Gastrocnemius medialis (tissue), 4 donors: ENCODE measurements around the gene ANKRD30B.
"Not testable (repeated sequence)": the region's sequence is repeated elsewhere in the genome, so short reads cannot be mapped to it uniquely, and the experiment has no call there.

Experiments
- POLR2A ChIP-seq, 2 donors: fragments of 450-650 bp; IDR thresholded peaks; one replicate each; pipeline ENCODE4 v1.6.1; 2017; ENCODE audit warnings: antibody characterized with exemption in 2 of 2, mild to moderate bottlenecking in 2 of 2, moderate library complexity in 2 of 2
- TF ChIP-seq, protein P1 (sequence below), 5 experiments: fragments of 450-650 bp in 3 of 5; fragments of 200-600 bp in 2 of 5; sonication (generic) in 2 of 5; IDR thresholded peaks in 4 of 5; conservative IDR thresholded peaks in 1 of 5; 1 replicate in 4 of 5; 2 replicates in 1 of 5; pipeline ENCODE4 v1.5.1; 2016 to 2019; ENCODE audit warnings: antibody characterized with exemption in 5 of 5, mild to moderate bottlenecking in 3 of 5, moderate library complexity in 3 of 5

DNA sequence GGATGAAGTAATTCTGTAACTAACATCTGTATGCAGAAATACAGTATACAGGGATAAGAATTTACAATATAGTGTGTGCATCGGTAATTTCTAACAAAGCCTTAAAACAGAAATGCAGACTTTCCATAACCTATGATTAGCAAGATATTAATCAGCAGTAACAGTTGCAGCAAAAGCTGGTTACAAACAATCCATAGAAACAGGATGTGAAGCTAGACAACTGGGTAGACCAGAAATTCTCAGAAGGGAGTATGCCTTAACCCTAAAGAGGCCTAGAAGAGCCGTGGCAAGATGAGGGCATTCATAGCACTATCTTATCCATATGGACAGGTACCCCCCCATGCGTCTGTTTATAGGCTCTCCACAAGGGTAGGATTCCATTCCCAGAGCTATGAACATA, 48.9 kb downstream of the ANKRD30B start:
- TF ChIP-seq, protein P1, sequence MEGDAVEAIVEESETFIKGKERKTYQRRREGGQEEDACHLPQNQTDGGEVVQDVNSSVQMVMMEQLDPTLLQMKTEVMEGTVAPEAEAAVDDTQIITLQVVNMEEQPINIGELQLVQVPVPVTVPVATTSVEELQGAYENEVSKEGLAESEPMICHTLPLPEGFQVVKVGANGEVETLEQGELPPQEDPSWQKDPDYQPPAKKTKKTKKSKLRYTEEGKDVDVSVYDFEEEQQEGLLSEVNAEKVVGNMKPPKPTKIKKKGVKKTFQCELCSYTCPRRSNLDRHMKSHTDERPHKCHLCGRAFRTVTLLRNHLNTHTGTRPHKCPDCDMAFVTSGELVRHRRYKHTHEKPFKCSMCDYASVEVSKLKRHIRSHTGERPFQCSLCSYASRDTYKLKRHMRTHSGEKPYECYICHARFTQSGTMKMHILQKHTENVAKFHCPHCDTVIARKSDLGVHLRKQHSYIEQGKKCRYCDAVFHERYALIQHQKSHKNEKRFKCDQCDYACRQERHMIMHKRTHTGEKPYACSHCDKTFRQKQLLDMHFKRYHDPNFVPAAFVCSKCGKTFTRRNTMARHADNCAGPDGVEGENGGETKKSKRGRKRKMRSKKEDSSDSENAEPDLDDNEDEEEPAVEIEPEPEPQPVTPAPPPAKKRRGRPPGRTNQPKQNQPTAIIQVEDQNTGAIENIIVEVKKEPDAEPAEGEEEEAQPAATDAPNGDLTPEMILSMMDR (IDR thresholded peaks at IDR 0.05 in 4 of 5, conservative IDR thresholded peaks at IDR 0.05 in 1 of 5): not testable (repeated sequence)
- TF ChIP-seq POLR2A (IDR thresholded peaks at IDR 0.05): not testable (repeated sequence)
